IMR-90 (cell line): ENCODE measurements around the gene MLEC. TPM values are rescaled to one million over a fixed set of nuclear protein-coding genes. Genes with fewer than 3 reads are reported as not detected.
A peak's percentile ranks its signal among the peaks of the same experiment; 100 is the strongest.

Experiments used
- ATAC-seq: fragments of 200-7000 bp; cut with Tn5 transposase; 2 replicates; pipeline ENCODE4 v1.9.1; 2020; ENCODE audit warnings: low read depth, mild to moderate bottlenecking, moderate library complexity
- BruUV-seq: library from RNA; stranded (reverse); fragments of 400-500 nt; replicated peaks from 2 replicates; lab custom pipeline; 2021; lab: Mats Ljungman, UMichigan
- CTCF ChIA-PET: fragments of 300-600 bp; formaldehyde crosslinking; extraction: SDS; loops from one replicate; lab custom pipeline; 2021; ENCODE audit warnings: antibody characterized with exemption; lab: Yijun Ruan, JAX
- POLR2A ChIA-PET: fragments of 300-600 bp; sonication (Branson Sonifier 250); formaldehyde crosslinking; loops from one replicate; lab custom pipeline; 2022; ENCODE audit warnings: antibody characterized with exemption; ENCODE audit not compliant: unreplicated experiment; lab: Charles Lee
- DNase-seq: peaks from one replicate; pipeline ENCODE4 v3.0.0; 2013
- H2AFZ ChIP-seq: replicated peaks from 2 replicates; pipeline ENCODE3; 2013; ENCODE audit warnings: low read length, mild to moderate bottlenecking; ENCODE audit not compliant: poor library complexity
- H2AK5ac ChIP-seq: 2 replicates; pipeline ENCODE4 v1.6.1; 2013; ENCODE audit warnings: low read depth, low read length, inconsistent platforms
- H2AK9ac ChIP-seq: replicated peaks from 2 replicates; pipeline ENCODE3; 2013; ENCODE audit warnings: mild to moderate bottlenecking, low read depth, low read length, moderate library complexity; ENCODE audit not compliant: poor library complexity
- H2BK120ac ChIP-seq: 2 replicates; pipeline ENCODE4 v1.6.1; 2013; ENCODE audit warnings: low read depth, low read length, inconsistent platforms
- H2BK15ac ChIP-seq: 3 replicates; pipeline ENCODE4 v1.6.1; 2013; ENCODE audit warnings: low read depth, low read length, inconsistent platforms
- H2BK20ac ChIP-seq: 2 replicates; pipeline ENCODE4 v1.6.1; 2013; ENCODE audit warnings: low read depth, mild to moderate bottlenecking, inconsistent platforms, low read length, moderate library complexity
- H2BK5ac ChIP-seq: 2 replicates; pipeline ENCODE4 v1.6.1; 2013; ENCODE audit warnings: mild to moderate bottlenecking, low read depth, low read length, inconsistent platforms; ENCODE audit not compliant: poor library complexity, severe bottlenecking
- H3K14ac ChIP-seq: replicated peaks from 2 replicates; pipeline ENCODE4 v1.6.1; 2013; ENCODE audit warnings: low read depth, low read length, inconsistent platforms
- H3K18ac ChIP-seq: 2 replicates; pipeline ENCODE4 v1.6.1; 2013; ENCODE audit warnings: low read depth, low read length, control low read depth
- H3K23ac ChIP-seq: 2 replicates; pipeline ENCODE4 v1.6.1; 2013; ENCODE audit warnings: low read depth, low read length, inconsistent platforms
- H3K27ac ChIP-seq: 2 replicates; pipeline ENCODE4 v1.5.1; 2013; ENCODE audit warnings: mild to moderate bottlenecking, control low read depth, low read length; ENCODE audit not compliant: insufficient read depth
- H3K27me3 ChIP-seq: 2 replicates; pipeline ENCODE4 v1.6.1; 2013; ENCODE audit warnings: low read length; ENCODE audit not compliant: control insufficient read depth, insufficient read depth
- H3K36me3 ChIP-seq: 2 replicates; pipeline ENCODE4 v1.6.1; 2013; ENCODE audit warnings: low read length, mixed read lengths; ENCODE audit not compliant: control insufficient read depth, insufficient read depth
- H3K4ac ChIP-seq: 2 replicates; pipeline ENCODE4 v1.6.1; 2013; ENCODE audit warnings: low read depth, low read length, inconsistent platforms
- H3K4me1 ChIP-seq: 2 replicates; pipeline ENCODE4 v1.6.1; 2013; ENCODE audit warnings: low read length, mixed read lengths; ENCODE audit not compliant: control insufficient read depth, insufficient read depth
- H3K4me2 ChIP-seq: 2 replicates; pipeline ENCODE4 v1.6.1; 2013; ENCODE audit warnings: low read depth, mild to moderate bottlenecking, control low read depth, low read length, moderate library complexity
- H3K4me3 ChIP-seq: 2 replicates; pipeline ENCODE4 v1.5.1; 2013; ENCODE audit warnings: low read depth, mild to moderate bottlenecking, control low read depth, low read length, moderate library complexity; ENCODE audit not compliant: insufficient read depth
- H3K56ac ChIP-seq: 2 replicates; pipeline ENCODE4 v1.6.1; 2013; ENCODE audit warnings: low read length, inconsistent platforms; ENCODE audit not compliant: insufficient read depth; ENCODE audit errors: extremely low read depth
- H3K79me1 ChIP-seq, 2 experiments: 2 replicates each; pipeline ENCODE4 v1.6.1; 2013; ENCODE audit warnings: low read length in 2 of 2, inconsistent platforms in 1 of 2, low read depth in 1 of 2
- H3K9ac ChIP-seq: 2 replicates; pipeline ENCODE4 v1.6.1; 2013; ENCODE audit warnings: low read depth, low read length, control low read depth
- H3K9me1 ChIP-seq: 2 replicates; pipeline ENCODE4 v1.6.1; 2013; ENCODE audit warnings: low read length, inconsistent platforms; ENCODE audit not compliant: insufficient read depth
- H3K9me3 ChIP-seq: 2 replicates; pipeline ENCODE4 v1.6.1; 2013; ENCODE audit warnings: low read length; ENCODE audit not compliant: control insufficient read depth, insufficient read depth
- H4K20me1 ChIP-seq: 2 replicates; pipeline ENCODE4 v1.6.1; 2013; ENCODE audit warnings: low read length, inconsistent platforms; ENCODE audit not compliant: insufficient read depth
- H4K5ac ChIP-seq: 2 replicates; pipeline ENCODE4 v1.6.1; 2013; ENCODE audit warnings: mild to moderate bottlenecking, low read depth, low read length, control low read depth
- H4K8ac ChIP-seq, 2 experiments: 2 replicates each; pipeline ENCODE4 v1.6.1; 2013; ENCODE audit warnings: low read depth in 2 of 2, low read length in 2 of 2, control low read depth in 1 of 2, inconsistent platforms in 1 of 2
- H4K91ac ChIP-seq: 2 replicates; pipeline ENCODE4 v1.6.1; 2013; ENCODE audit warnings: low read depth, low read length, inconsistent platforms; ENCODE audit not compliant: insufficient read depth
- BHLHE40 ChIP-seq: fragments of 150-350 bp; IDR thresholded peaks from 2 replicates; pipeline ENCODE4 v1.6.1; 2016; ENCODE audit warnings: mild to moderate bottlenecking, low read depth, low read length
- CEBPB ChIP-seq: IDR thresholded peaks from 2 replicates; pipeline ENCODE4 v1.6.1; 2012; ENCODE audit warnings: low read depth, low read length, improper control_type of control experiment
- FOS ChIP-seq: fragments of 150-350 bp; IDR thresholded peaks from 2 replicates; pipeline ENCODE4 v1.6.1; 2016; ENCODE audit warnings: low read depth, low read length
- MAFK ChIP-seq: IDR thresholded peaks from 2 replicates; pipeline ENCODE4 v1.6.1; 2012; ENCODE audit warnings: low read depth, low read length, improper control_type of control experiment
- RFX5 ChIP-seq: IDR thresholded peaks from 2 replicates; pipeline ENCODE4 v1.8.0; 2012; ENCODE audit warnings: low read depth, mild to moderate bottlenecking, low read length, moderate library complexity
- SMC3 ChIP-seq: fragments of 150-350 bp; IDR thresholded peaks from 2 replicates; pipeline ENCODE4 v1.6.1; 2016; ENCODE audit warnings: low read depth, mild to moderate bottlenecking, antibody characterized with exemption, low read length, moderate library complexity
- WGBS, 2 experiments: methylation state at CpG; one replicate each; pipeline versions ENCODE4 v1.1.5 to v1.1.7; 2013; ENCODE audit warnings: missing lambda C conversion rate in 2 of 2; ENCODE audit not compliant: insufficient read length in 1 of 2; ENCODE audit errors: extremely low coverage in 2 of 2; 5-methylcytosine and 5-hydroxymethylcytosine counted together
- dilution Hi-C: fragments of 300-500 bp; cut with HindIII; formaldehyde crosslinking; loops from one replicate; pipeline ENCODE4 v1.14.3; 2018; ENCODE audit warnings: low sequenced_read_pairs; ENCODE audit not compliant: unreplicated experiment
- in situ Hi-C: fragments of 300-500 bp; cut with MboI; formaldehyde crosslinking; loops from 3 replicates; pipeline ENCODE4 v1.14.3; 2019; ENCODE audit warnings: low sequenced_read_pairs, inconsistent platforms, mixed read lengths
- intact Hi-C: fragments of 100-400 bp; cut with micrococcal nuclease; formaldehyde crosslinking; loops from 2 replicates; pipeline ENCODE4 v1.10.0; 2022
- polyA plus RNA-seq, 3 experiments: library from polyadenylated mRNA; depleted of rRNA; stranded (reverse); fragments of >200 nt; gene quantifications; 2 replicates each; pipeline ENCODE4 v1.2.3, GENCODE V29; 2012; ENCODE audit warnings: low replicate concordance in 1 of 3
- total RNA-seq: library from RNA; depleted of rRNA; stranded (reverse); fragments of >200 nt; gene quantifications from 2 replicates; pipeline ENCODE4 v1.2.3, GENCODE V29; 2012

MLEC gene
- total and polyA plus RNA-seq, 2 of the 4 experiments (the other 2 are of a cell fraction) = 44.1 to 137 TPM

DNA sequence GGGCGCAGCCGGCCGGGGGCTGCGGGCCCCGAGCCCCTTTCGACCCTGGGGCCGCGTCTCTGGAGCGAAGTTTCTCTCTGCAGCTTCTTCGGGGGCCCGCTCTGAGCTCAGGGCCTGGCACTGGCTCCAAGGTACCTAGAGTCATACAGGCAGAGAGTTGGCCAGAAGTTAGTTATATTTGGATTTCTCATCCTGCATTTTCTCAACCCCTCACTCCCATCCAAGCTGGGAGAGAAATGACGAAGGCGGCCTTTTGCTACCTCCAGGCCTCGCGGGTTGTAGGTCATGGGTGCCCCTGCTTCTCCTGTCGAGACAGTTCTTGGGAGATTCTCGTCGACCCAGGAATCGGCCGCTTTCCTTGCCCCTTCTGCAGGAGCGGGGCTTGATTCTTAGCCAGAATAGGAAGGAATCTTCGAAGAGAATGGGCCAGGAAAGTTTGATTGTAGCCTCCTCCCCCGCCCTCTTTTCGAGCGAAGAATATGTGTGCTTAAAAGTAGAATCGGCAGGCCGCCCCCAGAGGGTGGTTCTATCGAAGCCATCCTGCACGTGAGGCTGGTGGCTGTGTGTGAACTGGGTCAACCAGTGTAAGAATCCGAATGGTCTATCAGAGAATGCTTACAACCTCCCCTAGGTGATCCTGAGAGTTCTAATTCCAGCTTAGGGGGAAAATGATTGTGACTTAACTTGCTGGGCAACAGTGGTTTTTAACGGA is 785 bp downstream of the MLEC start (continued):
- TF ChIP-seq CEBPB (no peak), SMC3 (no peak)

DNA sequence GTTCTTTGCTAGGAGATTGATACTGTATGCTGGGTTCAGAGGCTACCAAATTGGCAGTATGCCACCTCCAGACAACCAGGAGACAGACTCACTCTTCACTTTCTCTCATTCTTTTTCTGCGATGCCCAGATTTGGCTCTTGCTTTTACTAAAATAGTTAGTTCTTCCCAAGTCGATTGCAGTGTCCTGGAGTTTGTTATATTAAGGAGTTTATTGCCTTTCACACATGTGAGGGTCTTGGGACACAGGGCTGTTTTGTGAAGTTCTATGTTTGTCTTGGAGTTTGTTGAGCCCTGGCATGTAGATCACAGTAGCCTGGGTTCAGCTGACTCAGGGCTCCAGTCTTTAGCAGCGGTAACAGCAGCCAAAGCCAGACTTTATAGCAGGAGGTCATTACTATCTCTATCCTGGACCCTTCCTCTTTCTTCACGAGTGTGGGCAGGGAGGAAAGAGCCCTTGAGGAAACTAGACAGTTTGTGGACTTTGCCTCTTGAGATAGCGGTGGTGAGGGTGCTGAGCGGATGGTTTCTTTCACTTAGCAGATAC is 1.6 kb downstream of the MLEC start:
- peaks cover 23% of the 10 kb centered on the region for H3K9me1 ChIP-seq
- no peak for DNase-seq
- H4K8ac ChIP-seq = no peak overlapping the region
- H3K4ac ChIP-seq = no peak overlapping the region
- H3K36me3 ChIP-seq = no peaks in the 10 kb centered on the region
- H3K23ac ChIP-seq = peak overlapping the region; percentile 70
- ATAC-seq = no peak
- H2BK20ac ChIP-seq = no peak overlapping the region
- H3K18ac ChIP-seq = no peak overlapping the region
- peak overlapping the region; percentile 37; the same call in 1 of the 2 replicates for H2AK5ac ChIP-seq
- no peak overlapping the region for H2AK9ac ChIP-seq
- in situ Hi-C loops = no loop called here
- no peak overlapping the region for H2BK120ac ChIP-seq
- H4K5ac ChIP-seq = no peak overlapping the region
- ChIA-PET POLR2A (interaction anchor here (0.5 kb wide), 1 partner anchor 203 kb away, joined by 8 read pairs; no protein-coding TSS in a partner anchor), CTCF (interaction anchor here (0.6 to 1.9 kb wide), 2 partner anchors 39 kb away, joined by 3 to 6 read pairs; no protein-coding TSS in a partner anchor)
- no peak overlapping the region for H3K27ac ChIP-seq
- peaks cover 33 to 63% of the 10 kb centered on the region in 2 experiments for H3K79me1 ChIP-seq
- dilution Hi-C loops = no loop called here
- no TSS peak for BruUV-seq
- H3K56ac ChIP-seq = no peak overlapping the region
- no peaks in the 10 kb centered on the region for H3K27me3 ChIP-seq
- WGBS, 2 experiments = no CpG with 5 or more reads among the region's 6 CpGs
- intact Hi-C loops = loop anchor here (2.0 kb wide), 1 partner anchor 22 kb away; the partner anchor contains the start of gene UNC119B
- peaks cover 11% of the 10 kb centered on the region for H3K4me1 ChIP-seq
- no peak overlapping the region for H2AFZ ChIP-seq
- H3K9me3 ChIP-seq = no peaks in the 10 kb centered on the region
- TF ChIP-seq FOS (no peak), RFX5 (no peak), CEBPB (no peak), MAFK (peak; percentile 57), BHLHE40 (no peak)
- H4K20me1 ChIP-seq = peaks cover 62% of the 10 kb centered on the region
- no peak overlapping the region for H4K91ac ChIP-seq
- peak overlapping the region; percentile 86 for H3K4me3 ChIP-seq
- H2BK5ac ChIP-seq = no peak overlapping the region
- peak overlapping the region; percentile 99 for H3K4me2 ChIP-seq
- peak overlapping the region; percentile 84 for H3K9ac ChIP-seq
- H2BK15ac ChIP-seq = no peak overlapping the region
- peak overlapping the region; percentile 30 for H3K14ac ChIP-seq
